ENCODE data around the gene IRF1. TPM values are rescaled to one million over a fixed set of nuclear protein-coding genes. Genes with fewer than 3 reads are reported as not detected.

Gene IRF1
- total RNA-seq, 1 donor from 2014 or later, result 155 TPM

DNA sequence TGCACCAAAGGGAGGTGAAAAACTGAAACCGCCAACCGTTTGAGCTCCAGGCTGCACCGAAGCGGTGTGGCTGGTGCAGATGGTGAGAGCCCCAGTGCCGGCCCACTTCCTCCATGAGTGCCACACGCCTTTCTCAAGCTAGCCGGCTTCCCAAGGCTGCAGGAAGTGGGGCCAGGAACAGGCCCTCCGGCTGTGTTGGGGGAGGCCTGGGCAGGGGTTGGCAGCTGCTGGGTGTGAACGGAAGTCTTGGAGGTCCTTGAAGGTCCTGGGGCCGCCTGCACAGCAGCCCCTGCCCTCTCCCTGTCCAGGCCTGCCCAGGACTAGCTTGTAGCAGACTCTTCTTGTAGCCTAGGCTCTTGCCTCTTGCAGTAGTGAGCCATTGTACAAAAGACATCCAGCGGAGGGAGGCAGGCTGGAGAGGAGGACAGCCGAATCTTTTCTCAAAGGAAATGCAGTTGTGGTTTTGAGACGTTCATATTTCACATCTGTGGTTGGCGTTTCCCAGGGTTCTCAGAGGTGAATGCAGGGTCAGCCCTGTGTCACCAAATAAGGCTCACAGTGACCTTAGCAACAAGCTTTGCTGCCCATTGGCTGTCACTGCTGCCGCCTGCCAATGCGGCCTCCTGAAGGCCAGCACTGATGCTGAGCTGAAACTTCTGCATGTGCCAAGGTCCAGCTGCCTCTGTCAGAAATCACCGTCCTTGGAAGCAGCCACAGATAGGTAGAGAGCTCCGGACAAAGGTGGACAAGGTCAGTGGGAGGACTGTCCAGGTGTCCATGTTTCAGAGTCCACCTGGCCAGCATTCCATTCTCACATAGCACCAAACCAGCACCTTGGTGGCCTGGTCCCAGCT is 23.9 kb downstream of the IRF1 start:
- peaks cover 41% of the 10 kb centered on the region for H3K36me3 Mint-ChIP-seq (ENCODE audit: low read depth)
- no peaks in the 10 kb centered on the region for H3K27me3 Mint-ChIP-seq (ENCODE audit: low read depth)
- H3K4me3 Mint-ChIP-seq (ENCODE audit: low read depth), result peak overlapping the region; percentile 58
- peaks cover 83% of the 10 kb centered on the region for H3K4me1 Mint-ChIP-seq (ENCODE audit: low read depth)
- DNase-seq (ENCODE audit: low spot score), result peak; percentile 77
- no peaks in the 10 kb centered on the region for H3K9me3 Mint-ChIP-seq
- intact Hi-C loops (cut with micrococcal nuclease), result loop anchor here (1.0 kb wide), 3 partner anchors 8 to 41 kb away; partner anchors contain the start of gene IRF1
- peak overlapping the region; percentile 82 for H3K27ac Mint-ChIP-seq

- Mint-ChIP-seq H3K27ac (peak overlapping the region; percentile 82), H3K36me3 (ENCODE audit: low read depth) (peaks cover 48% of the 10 kb centered on the region), H3K9me3 (no peaks in the 10 kb centered on the region), H3K4me3 (ENCODE audit: low read depth) (peak overlapping the region; percentile 64), H3K27me3 (ENCODE audit: low read depth) (no peaks in the 10 kb centered on the region), H3K4me1 (ENCODE audit: low read depth) (peaks cover 80% of the 10 kb centered on the region)
- DNase-seq (ENCODE audit: low spot score), result no peak
- intact Hi-C loops (cut with micrococcal nuclease), result no loop called here
Observed at GRCh38 chr5:132465059-132465707, 25.4 kb downstream of the IRF1 start.

- H3K27me3 Mint-ChIP-seq (ENCODE audit: low read depth), result no peaks in the 10 kb centered on the region
- H3K27ac Mint-ChIP-seq, result peak overlapping the region; percentile 82
- no peak for DNase-seq (ENCODE audit: low spot score)
- peak overlapping the region; percentile 64 for H3K4me3 Mint-ChIP-seq (ENCODE audit: low read depth)
- H3K4me1 Mint-ChIP-seq (ENCODE audit: low read depth), result peaks cover 80% of the 10 kb centered on the region
- intact Hi-C loops (cut with micrococcal nuclease), result no loop called here
- peaks cover 48% of the 10 kb centered on the region for H3K36me3 Mint-ChIP-seq (ENCODE audit: low read depth)
- no peaks in the 10 kb centered on the region for H3K9me3 Mint-ChIP-seq
Observed at GRCh38 chr5:132464156-132464939, 26.2 kb downstream of the IRF1 start.

GRCh38 chr5:132463811-132464155 is 26.8 kb downstream of the IRF1 start:
- peaks cover 43% of the 10 kb centered on the region for H3K36me3 Mint-ChIP-seq (ENCODE audit: low read depth)
- H3K9me3 Mint-ChIP-seq, result no peaks in the 10 kb centered on the region
- no peak overlapping the region for H3K27ac Mint-ChIP-seq
- no peak for DNase-seq (ENCODE audit: low spot score)
- intact Hi-C loops (cut with micrococcal nuclease), result no loop called here
- H3K27me3 Mint-ChIP-seq (ENCODE audit: low read depth), result no peaks in the 10 kb centered on the region
- H3K4me1 Mint-ChIP-seq (ENCODE audit: low read depth), result peaks cover 80% of the 10 kb centered on the region
- no peak overlapping the region for H3K4me3 Mint-ChIP-seq (ENCODE audit: low read depth)

DNA sequence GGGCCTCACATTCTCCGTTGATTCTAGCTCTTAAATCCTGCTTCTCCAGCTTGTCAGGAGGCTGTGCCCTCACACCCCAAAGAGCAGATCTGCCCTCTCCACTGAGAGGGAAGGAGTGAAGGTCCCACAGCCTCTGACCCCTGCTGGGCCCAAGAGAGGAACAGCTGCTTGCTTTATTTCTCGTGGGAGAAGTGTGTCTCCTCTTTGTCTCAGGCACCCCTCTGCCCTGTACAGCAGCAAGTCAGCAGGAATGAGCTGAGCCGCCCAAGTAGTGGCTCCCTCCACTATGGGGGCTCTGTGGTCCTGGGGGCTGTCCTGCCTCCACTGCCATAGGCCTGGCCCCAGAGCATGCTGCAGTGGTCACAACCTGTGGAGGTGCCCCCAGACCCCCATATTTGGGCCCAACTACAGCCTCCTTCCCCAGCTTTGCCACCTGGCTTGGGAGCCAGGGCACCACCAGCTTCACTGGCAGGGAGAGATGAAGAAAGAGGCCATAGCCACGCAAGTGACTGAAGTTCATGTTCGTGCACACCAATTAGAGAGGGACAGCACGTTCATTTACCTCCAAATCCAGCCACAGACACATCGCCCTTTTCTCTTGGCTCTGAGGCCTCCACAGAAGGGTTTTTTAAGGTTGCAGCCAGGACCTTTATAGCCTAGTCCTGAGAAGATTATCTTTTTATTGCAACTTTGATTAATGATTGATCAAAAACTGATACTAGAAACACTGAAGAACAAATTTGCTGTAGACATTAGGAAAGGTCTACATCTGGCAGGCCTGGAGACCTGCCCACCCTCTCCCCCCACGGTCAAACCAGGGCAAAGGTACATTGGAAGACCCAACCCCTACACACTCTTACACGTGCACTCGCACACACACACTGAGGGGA is 27.5 kb downstream of the IRF1 start:
- H3K4me1 Mint-ChIP-seq (ENCODE audit: low read depth), result peaks cover 83% of the 10 kb centered on the region
- H3K9me3 Mint-ChIP-seq, result no peaks in the 10 kb centered on the region
- no peaks in the 10 kb centered on the region for H3K27me3 Mint-ChIP-seq (ENCODE audit: low read depth)
- H3K4me3 Mint-ChIP-seq (ENCODE audit: low read depth), result no peak overlapping the region
- DNase-seq (ENCODE audit: low spot score), result no peak
- intact Hi-C loops (cut with micrococcal nuclease), result no loop called here
- no peak overlapping the region for H3K27ac Mint-ChIP-seq
- H3K36me3 Mint-ChIP-seq (ENCODE audit: low read depth), result peaks cover 40% of the 10 kb centered on the region

GRCh38 chr5:132462333-132462732 is 28.2 kb downstream of the IRF1 start:
- Mint-ChIP-seq H3K36me3 (ENCODE audit: low read depth) (peaks cover 41% of the 10 kb centered on the region), H3K4me1 (ENCODE audit: low read depth) (peaks cover 85% of the 10 kb centered on the region), H3K27ac (no peak overlapping the region), H3K27me3 (ENCODE audit: low read depth) (no peaks in the 10 kb centered on the region), H3K4me3 (ENCODE audit: low read depth) (no peak overlapping the region), H3K9me3 (no peaks in the 10 kb centered on the region)
- intact Hi-C loops (cut with micrococcal nuclease), result no loop called here
- DNase-seq (ENCODE audit: low spot score), result no peak

DNA sequence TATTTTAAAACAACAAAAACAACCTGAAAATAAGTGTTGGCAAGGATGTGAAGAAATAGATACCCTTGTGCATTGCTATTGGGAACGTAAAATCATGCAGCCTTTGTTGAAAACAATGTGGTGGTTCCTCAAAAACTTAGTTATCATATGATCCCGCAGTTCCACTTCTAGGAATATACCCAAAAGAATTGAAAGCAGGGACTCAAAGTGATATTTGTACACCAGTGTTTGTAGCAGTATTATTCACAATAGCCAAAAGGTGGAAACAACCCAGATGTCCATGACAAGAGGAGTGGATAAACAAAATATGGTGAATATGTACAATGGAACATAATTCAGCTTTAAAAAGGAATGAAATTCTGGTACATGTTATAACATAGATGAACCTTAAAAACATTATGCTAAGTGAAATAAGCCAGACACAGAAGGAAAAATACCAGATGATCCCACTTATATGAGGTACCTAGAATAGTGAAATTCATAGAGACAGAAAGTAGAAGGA is 29.0 kb downstream of the IRF1 start:
- peaks cover 85% of the 10 kb centered on the region for H3K4me1 Mint-ChIP-seq (ENCODE audit: low read depth)
- no peak overlapping the region for H3K27ac Mint-ChIP-seq
- H3K4me3 Mint-ChIP-seq (ENCODE audit: low read depth), result no peak overlapping the region
- DNase-seq (ENCODE audit: low spot score), result no peak
- no peaks in the 10 kb centered on the region for H3K27me3 Mint-ChIP-seq (ENCODE audit: low read depth)
- H3K9me3 Mint-ChIP-seq, result no peaks in the 10 kb centered on the region
- peaks cover 42% of the 10 kb centered on the region for H3K36me3 Mint-ChIP-seq (ENCODE audit: low read depth)
- intact Hi-C loops (cut with micrococcal nuclease), result no loop called here

DNA sequence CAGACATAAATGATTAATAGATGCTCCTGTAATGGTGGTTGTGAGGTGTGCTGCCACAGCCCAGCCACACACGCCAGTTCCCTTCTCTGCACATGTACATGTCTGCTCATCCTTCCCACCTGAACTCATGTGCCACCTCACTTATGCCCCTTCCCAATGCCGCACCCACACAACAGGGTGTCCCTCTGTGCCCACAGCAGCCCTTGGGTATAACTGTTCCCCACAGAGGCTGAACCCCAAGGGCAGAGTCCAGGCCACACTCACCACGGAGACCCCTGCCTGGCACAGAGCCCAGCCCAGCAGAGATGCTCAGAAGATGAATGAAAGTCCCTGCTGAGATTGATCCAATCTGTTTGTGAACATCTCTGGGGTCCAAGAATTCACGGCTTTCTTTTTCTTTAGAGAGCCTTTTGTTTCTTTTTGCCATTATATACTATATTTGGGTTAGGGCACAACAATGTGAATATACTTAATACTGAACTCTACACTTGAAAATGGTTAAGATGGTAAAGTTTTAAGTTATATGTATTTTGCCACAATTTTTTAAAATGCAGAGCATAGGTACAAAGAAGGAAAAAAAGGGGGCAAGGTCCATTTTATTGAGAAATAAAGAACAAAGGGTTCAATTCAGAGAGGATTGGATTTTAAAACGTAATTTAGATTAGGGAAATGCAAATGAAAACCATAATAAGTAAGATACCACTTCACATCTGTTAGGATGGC is 29.6 kb downstream of the IRF1 start:
- no peak for DNase-seq (ENCODE audit: low spot score)
- no peaks in the 10 kb centered on the region for H3K9me3 Mint-ChIP-seq
- H3K4me3 Mint-ChIP-seq (ENCODE audit: low read depth), result no peak overlapping the region
- H3K36me3 Mint-ChIP-seq (ENCODE audit: low read depth), result peaks cover 42% of the 10 kb centered on the region
- peaks cover 85% of the 10 kb centered on the region for H3K4me1 Mint-ChIP-seq (ENCODE audit: low read depth)
- H3K27me3 Mint-ChIP-seq (ENCODE audit: low read depth), result no peaks in the 10 kb centered on the region
- H3K27ac Mint-ChIP-seq, result no peak overlapping the region
- intact Hi-C loops (cut with micrococcal nuclease), result no loop called here

DNA sequence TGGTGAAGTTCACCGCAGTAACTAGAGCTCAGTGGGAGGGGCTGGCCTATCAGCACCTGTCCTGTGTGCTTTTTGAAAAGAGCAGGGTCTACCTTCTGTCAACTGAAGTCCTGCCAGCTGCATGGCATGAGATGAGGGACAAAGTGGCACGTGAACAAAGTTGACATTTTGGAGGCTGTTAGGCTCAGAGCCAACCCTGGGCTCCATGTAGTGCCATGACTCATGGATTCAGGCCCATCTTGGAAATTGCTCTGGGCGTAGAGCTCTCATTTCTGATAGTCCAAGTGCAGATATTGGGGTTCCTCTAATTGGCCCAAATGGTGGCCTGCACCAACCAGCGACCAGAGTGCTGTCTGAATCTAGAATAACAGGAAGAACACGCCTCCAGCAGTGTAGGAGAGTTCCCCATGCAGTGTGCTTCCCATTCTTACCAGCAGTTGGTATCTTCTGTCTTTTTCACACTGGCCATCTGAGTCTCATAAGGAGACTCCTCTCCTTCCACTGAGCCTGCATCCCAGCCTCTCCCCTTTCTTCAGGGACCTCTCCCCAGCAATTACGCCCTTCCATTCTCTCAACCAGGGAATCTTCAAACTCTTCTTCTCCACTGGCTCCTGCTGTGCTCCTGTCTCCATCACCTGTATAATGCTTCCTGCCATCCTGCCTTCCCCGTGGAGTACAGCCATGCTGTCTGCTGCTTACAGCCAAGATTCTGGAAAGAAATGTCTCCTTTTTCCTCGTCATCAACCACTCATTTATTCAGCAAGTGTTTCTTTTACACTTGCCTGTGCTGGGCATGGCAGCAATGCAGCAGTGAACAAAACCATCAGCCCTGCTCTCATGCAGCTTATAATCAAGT is 30.4 kb downstream of the IRF1 start:
- Mint-ChIP-seq H3K36me3 (ENCODE audit: low read depth) (peaks cover 44% of the 10 kb centered on the region), H3K9me3 (no peaks in the 10 kb centered on the region), H3K27me3 (ENCODE audit: low read depth) (no peaks in the 10 kb centered on the region), H3K27ac (no peak overlapping the region), H3K4me1 (ENCODE audit: low read depth) (peaks cover 85% of the 10 kb centered on the region), H3K4me3 (ENCODE audit: low read depth) (no peak overlapping the region)
- no peak for DNase-seq (ENCODE audit: low spot score)
- intact Hi-C loops (cut with micrococcal nuclease), result loop anchor here (2.0 to 5.0 kb wide), 2 partner anchors 13 to 32 kb away; partner anchors contain the start of gene IRF1

GRCh38 chr5:132459031-132459982 is 31.3 kb downstream of the IRF1 start:
- no peak for DNase-seq (ENCODE audit: low spot score)
- Mint-ChIP-seq H3K9me3 (no peaks in the 10 kb centered on the region), H3K27me3 (ENCODE audit: low read depth) (no peaks in the 10 kb centered on the region), H3K36me3 (ENCODE audit: low read depth) (peaks cover 43% of the 10 kb centered on the region), H3K4me3 (ENCODE audit: low read depth) (no peak overlapping the region), H3K27ac (peak overlapping the region; percentile 97), H3K4me1 (ENCODE audit: low read depth) (peaks cover 81% of the 10 kb centered on the region)
- intact Hi-C loops (cut with micrococcal nuclease), result loop anchor here (2.0 to 5.0 kb wide), 2 partner anchors 13 to 33 kb away; partner anchors contain the start of gene IRF1

Measured in activated T-helper 2 cell treated with anti-CD3 and anti-CD28 coated beads, Interferon-gamma antibody, Interleukin-2, Interleukin-4, amounts not matched to agents 10 μg/mL and 5 μg/mL and 100 μg/mL, durations not matched to agents 14 hours and 24 hours and 36 hours (primary cell).